Gastrocnemius medialis (tissue), 4 donors: ENCODE data around the gene LHFPL6. TPM values are rescaled to one million over a fixed set of nuclear protein-coding genes. Genes with fewer than 3 reads are reported as not detected.

Experiments used
- ATAC-seq, 2 donors: fragments of 150-250 bp; one replicate each; pipeline ENCODE4 v1.9.1; 2016
- DNase-seq, 2 donors: peaks; one replicate each; pipeline ENCODE4 v3.0.0-alpha.2; 2019
- H3K27ac ChIP-seq, 4 donors: fragments of 200-600 bp; sonication (generic); 1 replicate in 1 of 4; 2 replicates in 3 of 4; pipeline ENCODE4 v1.5.1; 2016 to 2018; ENCODE audit warnings: mild to moderate bottlenecking in 2 of 4, moderate library complexity in 1 of 4
- H3K27me3 ChIP-seq, 3 donors: fragments of 200-600 bp; sonication (generic) in 2 of 3; 1 replicate in 1 of 3; 2 replicates in 2 of 3; pipeline versions ENCODE4 v1.5.1 to v1.6.0; 2016 to 2019; ENCODE audit warnings: mild to moderate bottlenecking in 1 of 3, moderate library complexity in 1 of 3
- H3K36me3 ChIP-seq, 2 donors: fragments of 200-600 bp; sonication (generic) in 1 of 2; one replicate each; pipeline ENCODE4 v1.5.1; 2017 to 2018
- H3K4me1 ChIP-seq, 2 donors: fragments of 200-600 bp; sonication (generic) in 1 of 2; one replicate each; pipeline ENCODE4 v1.5.1; 2016 to 2017; ENCODE audit warnings: mild to moderate bottlenecking in 2 of 2
- H3K4me3 ChIP-seq, 4 donors: fragments of 200-600 bp; sonication (generic) in 3 of 4; 1 replicate in 1 of 4; 2 replicates in 3 of 4; pipeline ENCODE4 v1.5.1; 2016 to 2019; ENCODE audit warnings: mild to moderate bottlenecking in 2 of 4
- H3K9me3 ChIP-seq, 3 donors: fragments of 200-600 bp; sonication (generic) in 2 of 3; 1 replicate in 1 of 3; 2 replicates in 2 of 3; pipeline ENCODE4 v1.5.1; 2016 to 2019
- POLR2A ChIP-seq, 2 donors: fragments of 450-650 bp; IDR thresholded peaks; one replicate each; pipeline ENCODE4 v1.6.1; 2017; ENCODE audit warnings: antibody characterized with exemption in 2 of 2, mild to moderate bottlenecking in 2 of 2, moderate library complexity in 2 of 2
- in situ Hi-C, 4 donors: fragments of 200-750 bp; cut with MboI; loops; one replicate each; pipeline versions ENCODE4 v1.15.0 to v1.8.0; 2017; ENCODE audit warnings: low sequenced_read_pairs in 4 of 4
- intact Hi-C: fragments of 100-400 bp; cut with DNase I; formaldehyde crosslinking; loops from one replicate; pipeline ENCODE4 v1.15.1; 2023; ENCODE audit warnings: low total_unique reads
- total RNA-seq, 4 donors: library from RNA; depleted of rRNA; stranded (reverse); fragments of >200 nt; gene quantifications; one replicate each; pipeline versions ENCODE4 v1.1.0 to v1.2.3, GENCODE V29; 2016
- TF ChIP-seq, protein P1 (sequence below), 5 experiments: fragments of 450-650 bp in 3 of 5; fragments of 200-600 bp in 2 of 5; sonication (generic) in 2 of 5; IDR thresholded peaks in 4 of 5; conservative IDR thresholded peaks in 1 of 5; 1 replicate in 4 of 5; 2 replicates in 1 of 5; pipeline ENCODE4 v1.5.1; 2016 to 2019; ENCODE audit warnings: antibody characterized with exemption in 5 of 5, mild to moderate bottlenecking in 3 of 5, moderate library complexity in 3 of 5

Gene LHFPL6
- total RNA-seq, 4 donors from 2014 or later = 12.7 to 26.3 (median 16.0) TPM

DNA sequence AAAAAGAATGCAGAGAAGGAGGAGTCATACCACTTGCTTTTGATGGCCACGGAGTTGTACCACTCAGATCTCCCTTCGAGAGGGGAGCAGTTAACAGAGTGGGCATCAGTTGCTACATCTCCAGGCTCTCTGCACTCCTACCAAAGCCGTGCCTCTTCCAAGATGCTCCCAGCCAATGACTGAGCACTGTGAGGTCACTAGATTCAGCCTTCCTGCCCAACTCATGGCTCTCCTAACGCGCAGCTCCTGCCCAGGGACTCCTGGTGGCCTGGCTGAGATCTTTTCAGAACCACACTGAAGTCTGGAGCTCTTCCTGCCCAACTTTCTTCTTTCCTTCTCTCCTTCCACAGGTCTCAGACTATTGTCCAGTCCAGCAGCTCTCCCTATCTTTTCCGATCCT lies 66.7 kb downstream of the LHFPL6 start:
- Histone ChIP-seq H3K27ac (no peak overlapping the region), H3K9me3 (no peaks in the 10 kb centered on the region), H3K27me3 (no peaks in the 10 kb centered on the region), H3K4me3 (no peak overlapping the region), H3K36me3 (no peaks in the 10 kb centered on the region), H3K4me1 (peaks cover 7 to 9% of the 10 kb centered on the region in 2 donors)
- TF ChIP-seq, protein P1, sequence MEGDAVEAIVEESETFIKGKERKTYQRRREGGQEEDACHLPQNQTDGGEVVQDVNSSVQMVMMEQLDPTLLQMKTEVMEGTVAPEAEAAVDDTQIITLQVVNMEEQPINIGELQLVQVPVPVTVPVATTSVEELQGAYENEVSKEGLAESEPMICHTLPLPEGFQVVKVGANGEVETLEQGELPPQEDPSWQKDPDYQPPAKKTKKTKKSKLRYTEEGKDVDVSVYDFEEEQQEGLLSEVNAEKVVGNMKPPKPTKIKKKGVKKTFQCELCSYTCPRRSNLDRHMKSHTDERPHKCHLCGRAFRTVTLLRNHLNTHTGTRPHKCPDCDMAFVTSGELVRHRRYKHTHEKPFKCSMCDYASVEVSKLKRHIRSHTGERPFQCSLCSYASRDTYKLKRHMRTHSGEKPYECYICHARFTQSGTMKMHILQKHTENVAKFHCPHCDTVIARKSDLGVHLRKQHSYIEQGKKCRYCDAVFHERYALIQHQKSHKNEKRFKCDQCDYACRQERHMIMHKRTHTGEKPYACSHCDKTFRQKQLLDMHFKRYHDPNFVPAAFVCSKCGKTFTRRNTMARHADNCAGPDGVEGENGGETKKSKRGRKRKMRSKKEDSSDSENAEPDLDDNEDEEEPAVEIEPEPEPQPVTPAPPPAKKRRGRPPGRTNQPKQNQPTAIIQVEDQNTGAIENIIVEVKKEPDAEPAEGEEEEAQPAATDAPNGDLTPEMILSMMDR (IDR thresholded peaks at IDR 0.05 in 4 of 5, conservative IDR thresholded peaks at IDR 0.05 in 1 of 5) = no peak
- no peak for TF ChIP-seq POLR2A (IDR thresholded peaks at IDR 0.05)
- intact Hi-C loops (no loop called here), in situ Hi-C loops (no loop called here)
- ATAC-seq (no peak), DNase-seq (no peak)

- ATAC-seq = no peak
- H3K9me3 ChIP-seq = no peaks in the 10 kb centered on the region
- peaks cover 15 to 18% of the 10 kb centered on the region in 2 donors for H3K4me1 ChIP-seq
- no peak overlapping the region for H3K27ac ChIP-seq
- intact Hi-C loops (no loop called here), in situ Hi-C loops (no loop called here)
- no peaks in the 10 kb centered on the region for H3K27me3 ChIP-seq
- DNase-seq = no peak
- no peak for TF ChIP-seq POLR2A (IDR thresholded peaks at IDR 0.05)
- TF ChIP-seq, protein P1 (IDR thresholded peaks at IDR 0.05 in 4 of 5, conservative IDR thresholded peaks at IDR 0.05 in 1 of 5) = no peak
- H3K4me3 ChIP-seq = no peak overlapping the region
- H3K36me3 ChIP-seq = no peaks in the 10 kb centered on the region
Measured at GRCh38 chr13:39533651-39534150, 69.3 kb downstream of the LHFPL6 start.

DNA sequence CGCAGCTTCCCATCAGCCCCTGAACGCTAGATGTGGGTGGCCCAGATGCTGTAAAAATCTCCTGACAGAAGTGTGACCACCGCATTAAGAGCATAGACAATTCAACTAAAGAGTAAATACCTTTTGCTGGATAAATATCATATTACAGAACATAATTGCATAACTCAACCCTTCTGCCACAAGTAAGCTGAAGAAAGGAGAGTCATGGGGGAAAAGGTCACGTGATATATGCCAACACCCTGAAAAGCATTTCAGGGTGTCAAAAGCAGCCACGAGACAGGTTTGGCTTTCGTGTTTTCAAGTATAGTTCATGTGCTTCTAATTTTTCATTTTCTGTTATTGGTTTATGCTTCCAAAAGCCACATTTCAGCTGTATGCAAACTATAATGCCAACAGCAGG lies 71.3 kb downstream of the LHFPL6 start:
- Histone ChIP-seq H3K4me1 (peaks cover 15 to 20% of the 10 kb centered on the region in 2 donors), H3K4me3 (no peak overlapping the region), H3K27me3 (no peaks in the 10 kb centered on the region), H3K27ac (no peak overlapping the region), H3K36me3 (no peaks in the 10 kb centered on the region), H3K9me3 (no peaks in the 10 kb centered on the region)
- intact Hi-C loops (no loop called here), in situ Hi-C loops (no loop called here)
- ATAC-seq = no peak
- no peak for DNase-seq
- TF ChIP-seq, protein P1 (IDR thresholded peaks at IDR 0.05 in 4 of 5, conservative IDR thresholded peaks at IDR 0.05 in 1 of 5) = no peak
- no peak for TF ChIP-seq POLR2A (IDR thresholded peaks at IDR 0.05)

DNA sequence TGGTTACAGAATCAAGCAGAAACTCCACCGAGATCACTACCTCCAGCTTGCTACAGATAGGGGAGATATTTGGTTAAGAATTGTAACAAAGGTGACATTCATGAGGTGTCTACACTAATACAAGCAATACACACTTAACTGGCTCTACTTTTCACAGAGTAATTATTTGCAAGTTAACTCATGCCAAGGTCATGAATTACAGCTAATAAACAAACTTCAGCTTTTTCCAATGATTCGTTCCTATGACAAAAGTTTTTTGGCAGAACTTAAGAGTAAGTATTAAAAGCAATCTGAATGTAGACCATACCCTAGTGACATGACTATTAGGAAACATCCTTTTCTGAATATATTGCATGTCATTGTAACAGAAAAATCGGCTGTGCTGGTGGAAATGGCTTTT lies 72.1 kb downstream of the LHFPL6 start:
- in situ Hi-C loops (no loop called here), intact Hi-C loops (no loop called here)
- Histone ChIP-seq H3K27ac (no peak overlapping the region), H3K36me3 (no peaks in the 10 kb centered on the region), H3K27me3 (no peaks in the 10 kb centered on the region), H3K4me1 (peaks cover 15 to 20% of the 10 kb centered on the region in 2 donors), H3K4me3 (no peak overlapping the region), H3K9me3 (no peaks in the 10 kb centered on the region)
- DNase-seq (no peak), ATAC-seq (no peak)
- no peak for TF ChIP-seq POLR2A (IDR thresholded peaks at IDR 0.05)
- TF ChIP-seq, protein P1 (IDR thresholded peaks at IDR 0.05 in 4 of 5, conservative IDR thresholded peaks at IDR 0.05 in 1 of 5) = no peak

DNA sequence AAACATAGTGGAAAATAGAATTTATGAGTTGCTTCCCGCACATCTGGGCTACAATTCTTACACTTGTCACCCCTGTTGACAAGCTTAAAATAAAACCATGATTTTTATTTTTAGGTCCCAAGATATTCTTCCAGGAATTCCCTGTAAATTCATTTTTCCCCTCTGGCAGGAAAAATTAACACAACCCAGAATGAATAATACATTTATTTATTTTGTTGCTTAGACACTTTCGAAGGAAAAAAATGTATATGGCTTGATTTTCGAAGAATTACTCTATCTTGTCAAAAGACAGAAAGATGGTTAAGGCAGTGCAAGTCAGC lies 74.4 kb downstream of the LHFPL6 start:
- no peak for TF ChIP-seq POLR2A (IDR thresholded peaks at IDR 0.05)
- TF ChIP-seq, protein P1 (IDR thresholded peaks at IDR 0.05 in 4 of 5, conservative IDR thresholded peaks at IDR 0.05 in 1 of 5) = no peak
- no peak for ATAC-seq
- in situ Hi-C loops (no loop called here), intact Hi-C loops (no loop called here)
- Histone ChIP-seq H3K27me3 (no peaks in the 10 kb centered on the region), H3K4me3 (no peak overlapping the region), H3K27ac (no peak overlapping the region), H3K4me1 (peaks cover 15 to 20% of the 10 kb centered on the region in 2 donors), H3K36me3 (no peaks in the 10 kb centered on the region), H3K9me3 (no peaks in the 10 kb centered on the region)
- no peak for DNase-seq
